Fibroblast of mammary gland (primary cell): ENCODE measurements around the gene MYO3B.
"Not testable (repeated sequence)": the region's sequence is repeated elsewhere in the genome, so short reads cannot be mapped to it uniquely, and the experiment has no call there.

Experiments
- DNase-seq: peaks from one replicate; pipeline ENCODE4 v3.0.0-alpha.2; 2010; ENCODE audit warnings: low read depth
- H3K4me3 ChIP-seq: 2 replicates; pipeline ENCODE4 v1.5.1; 2011; ENCODE audit warnings: low read depth, mild to moderate bottlenecking, low read length, moderate library complexity; ENCODE audit not compliant: control insufficient read depth
- TF ChIP-seq, protein P1 (sequence below): conservative IDR thresholded peaks from 2 replicates; pipeline ENCODE4 v1.5.1; 2011; ENCODE audit warnings: low read depth, low read length, inconsistent platforms; ENCODE audit not compliant: control insufficient read depth, insufficient read depth

MYO3B gene

DNA sequence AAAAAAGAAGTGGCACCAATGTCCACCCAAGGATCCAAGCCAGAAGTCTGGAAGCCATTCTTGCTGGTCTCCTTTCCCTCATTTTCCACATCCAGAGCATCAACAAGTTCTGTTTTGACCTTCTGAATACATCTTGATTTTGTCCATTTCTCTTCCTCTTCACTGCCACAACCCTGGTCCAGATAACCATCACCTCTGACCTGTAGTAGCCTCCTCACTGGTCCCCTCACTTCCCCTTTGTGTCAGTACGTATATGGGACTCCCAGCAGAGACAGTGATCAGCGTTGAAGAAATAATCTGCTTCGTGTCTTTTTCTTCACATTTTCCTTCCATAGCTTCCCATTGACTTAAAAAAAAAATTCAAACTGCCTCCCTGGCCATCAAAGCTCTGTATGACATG is 427.9 kb downstream of the MYO3B start:
- H3K4me3 ChIP-seq: no peak overlapping the region
- TF ChIP-seq, protein P1, sequence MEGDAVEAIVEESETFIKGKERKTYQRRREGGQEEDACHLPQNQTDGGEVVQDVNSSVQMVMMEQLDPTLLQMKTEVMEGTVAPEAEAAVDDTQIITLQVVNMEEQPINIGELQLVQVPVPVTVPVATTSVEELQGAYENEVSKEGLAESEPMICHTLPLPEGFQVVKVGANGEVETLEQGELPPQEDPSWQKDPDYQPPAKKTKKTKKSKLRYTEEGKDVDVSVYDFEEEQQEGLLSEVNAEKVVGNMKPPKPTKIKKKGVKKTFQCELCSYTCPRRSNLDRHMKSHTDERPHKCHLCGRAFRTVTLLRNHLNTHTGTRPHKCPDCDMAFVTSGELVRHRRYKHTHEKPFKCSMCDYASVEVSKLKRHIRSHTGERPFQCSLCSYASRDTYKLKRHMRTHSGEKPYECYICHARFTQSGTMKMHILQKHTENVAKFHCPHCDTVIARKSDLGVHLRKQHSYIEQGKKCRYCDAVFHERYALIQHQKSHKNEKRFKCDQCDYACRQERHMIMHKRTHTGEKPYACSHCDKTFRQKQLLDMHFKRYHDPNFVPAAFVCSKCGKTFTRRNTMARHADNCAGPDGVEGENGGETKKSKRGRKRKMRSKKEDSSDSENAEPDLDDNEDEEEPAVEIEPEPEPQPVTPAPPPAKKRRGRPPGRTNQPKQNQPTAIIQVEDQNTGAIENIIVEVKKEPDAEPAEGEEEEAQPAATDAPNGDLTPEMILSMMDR: no peak
- DNase-seq: no peak

DNA sequence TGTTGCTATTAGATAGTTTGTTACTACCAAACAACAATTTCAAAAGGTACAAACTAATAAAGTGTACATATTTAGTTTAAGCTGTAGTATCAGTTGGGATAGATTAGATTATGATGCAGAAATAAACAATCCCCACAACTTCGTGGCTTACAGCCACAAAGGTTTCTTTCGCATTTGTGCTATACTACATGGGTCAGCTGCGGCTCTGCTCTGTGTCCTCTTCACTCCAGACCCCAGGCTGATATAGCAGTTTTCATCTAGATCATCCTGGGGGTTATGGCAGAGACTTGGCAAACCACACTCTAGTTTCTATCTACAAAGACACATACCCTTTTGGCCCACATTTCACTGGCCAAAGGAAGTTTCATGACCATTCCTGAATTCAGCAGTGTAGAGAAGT is 429.2 kb downstream of the MYO3B start:
- no peak for DNase-seq
- H3K4me3 ChIP-seq: no peak overlapping the region
- TF ChIP-seq, protein P1: no peak

DNA sequence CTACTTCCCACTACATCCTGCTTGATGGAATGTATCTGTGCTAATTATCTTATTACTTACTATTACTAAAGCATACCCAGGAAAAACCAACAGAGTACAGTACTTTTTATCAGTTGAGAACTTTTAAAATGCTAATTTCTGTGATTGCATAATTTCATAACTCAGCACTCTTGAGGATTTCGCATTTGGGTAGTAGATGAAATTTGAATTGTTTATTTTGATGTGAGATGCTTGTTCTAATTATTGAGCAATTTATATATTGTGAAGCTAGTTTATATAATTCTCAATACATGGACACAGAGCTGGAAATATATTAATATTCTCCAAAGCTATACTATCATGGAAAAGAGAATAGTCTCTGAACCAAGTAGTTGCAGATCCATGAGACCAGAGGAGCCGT is 432.7 kb downstream of the MYO3B start:
- H3K4me3 ChIP-seq: no peak overlapping the region
- TF ChIP-seq, protein P1: no peak
- no peak for DNase-seq

DNA sequence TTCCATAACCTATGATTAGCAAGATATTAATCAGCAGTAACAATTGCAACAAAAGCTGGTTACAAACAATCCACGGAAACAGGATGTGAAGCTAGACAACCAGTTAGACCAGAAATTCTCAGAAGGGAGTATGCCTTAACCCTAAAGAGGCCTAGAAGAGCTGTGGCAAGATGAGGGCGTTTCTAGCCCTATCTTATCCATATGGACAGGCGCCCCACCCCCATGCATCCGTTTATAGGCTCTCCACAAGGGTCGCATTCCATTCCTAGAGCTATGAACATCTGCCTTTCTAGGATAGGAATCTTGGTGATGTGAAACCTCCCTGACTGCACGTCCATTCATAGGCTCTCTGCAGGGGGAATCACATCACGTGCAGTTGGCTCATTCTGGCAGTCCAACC is 441.0 kb downstream of the MYO3B start:
- not testable (repeated sequence) for H3K4me3 ChIP-seq, DNase-seq

DNA sequence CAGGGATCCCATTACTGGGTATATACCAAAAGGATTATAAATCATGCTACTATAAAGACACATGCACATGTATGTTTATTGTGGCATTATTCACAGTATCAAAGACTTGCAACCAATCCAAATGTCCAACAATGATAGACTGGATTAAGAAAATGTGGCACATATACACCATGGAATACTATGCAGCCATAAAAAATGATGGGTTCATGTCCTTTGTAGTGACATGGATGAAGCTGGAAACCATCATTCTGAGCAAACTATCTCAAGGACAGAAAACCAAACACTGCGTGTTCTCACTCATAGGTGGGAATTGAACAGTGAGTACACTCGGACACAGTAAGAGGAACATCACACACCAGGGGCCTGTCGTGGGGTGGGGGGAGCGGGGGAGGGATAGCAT is 457.1 kb downstream of the MYO3B start:
- not testable (repeated sequence) for DNase-seq, H3K4me3 ChIP-seq

DNA sequence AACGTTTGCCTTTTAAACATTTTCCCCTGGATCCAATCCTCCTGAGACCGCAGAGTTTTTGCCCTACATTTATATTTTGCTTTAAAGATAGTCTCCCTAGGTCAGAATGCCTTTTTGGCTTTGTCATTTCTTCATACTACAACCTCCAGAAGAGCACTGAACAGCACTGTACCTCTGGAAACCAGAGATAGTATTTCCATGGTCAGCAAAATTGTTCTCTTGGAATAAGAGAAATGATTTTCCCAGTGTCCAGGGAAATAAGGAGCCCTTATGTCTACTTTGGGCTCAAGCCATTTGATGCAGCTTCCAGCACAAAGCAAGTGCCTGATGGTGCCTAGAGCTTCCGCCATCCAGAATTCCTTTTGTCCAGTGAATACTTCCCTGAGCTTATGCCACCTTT is 461.7 kb downstream of the MYO3B start:
- TF ChIP-seq, protein P1: no peak
- no peak for DNase-seq
- no peak overlapping the region for H3K4me3 ChIP-seq

DNA sequence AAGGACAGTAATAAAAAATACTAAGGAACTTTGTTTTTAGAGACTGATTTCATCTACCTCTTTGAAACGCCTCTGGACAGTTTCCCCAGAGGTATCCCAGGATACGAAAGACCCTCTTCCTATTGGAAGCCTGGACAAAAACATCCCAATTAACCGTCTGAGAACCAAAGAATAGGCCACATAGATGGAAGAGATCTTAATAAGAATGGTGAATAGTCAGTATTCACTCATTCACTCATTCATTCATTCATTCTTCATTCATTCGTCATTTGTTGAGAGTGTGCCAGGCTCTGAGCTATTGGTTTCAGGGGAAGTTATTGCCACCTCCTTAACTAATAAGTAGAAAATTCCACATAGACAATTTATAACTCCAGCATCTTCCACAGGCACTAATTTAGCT is 464.0 kb downstream of the MYO3B start:
- TF ChIP-seq, protein P1: no peak
- no peak for DNase-seq

DNA sequence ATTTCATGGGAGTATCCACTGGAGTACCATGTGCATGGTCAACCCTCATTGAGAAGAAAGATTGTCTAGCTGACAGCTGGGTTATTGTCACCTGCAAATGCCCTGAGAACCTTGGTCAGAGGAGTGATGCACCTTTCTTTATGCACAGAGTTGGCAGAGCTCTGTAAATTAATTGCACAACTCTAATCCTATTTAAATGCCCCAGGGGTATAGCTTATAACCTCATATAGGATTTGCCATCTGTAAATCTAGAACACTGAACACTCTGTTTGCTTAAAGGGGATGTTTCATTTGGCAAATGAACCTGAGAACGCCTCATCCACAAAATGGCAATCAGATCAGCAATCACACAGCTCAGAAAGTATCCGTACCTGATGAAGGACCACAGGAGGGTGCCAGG is 465.4 kb downstream of the MYO3B start:
- TF ChIP-seq, protein P1: no peak
- DNase-seq: no peak
- H3K4me3 ChIP-seq: no peak overlapping the region

More for the DNA sequence above, 464.0 kb downstream of the MYO3B start:
- H3K4me3 ChIP-seq: no peak overlapping the region
